GM19351 (cell line): ENCODE data around the gene SFT2D2.

ENCODE experiments used
- ATAC-seq: cut with Tn5 transposase; IDR thresholded peaks from one replicate; pipeline ENCODE4 v1.9.1; 2021; ENCODE audit warnings: mild to moderate bottlenecking, moderate library complexity; ENCODE audit not compliant: unreplicated experiment

Gene SFT2D2

GRCh38 chr1:168221275-168221674 lies 4.5 kb upstream of the SFT2D2 start:
- ATAC-seq: no peak

DNA sequence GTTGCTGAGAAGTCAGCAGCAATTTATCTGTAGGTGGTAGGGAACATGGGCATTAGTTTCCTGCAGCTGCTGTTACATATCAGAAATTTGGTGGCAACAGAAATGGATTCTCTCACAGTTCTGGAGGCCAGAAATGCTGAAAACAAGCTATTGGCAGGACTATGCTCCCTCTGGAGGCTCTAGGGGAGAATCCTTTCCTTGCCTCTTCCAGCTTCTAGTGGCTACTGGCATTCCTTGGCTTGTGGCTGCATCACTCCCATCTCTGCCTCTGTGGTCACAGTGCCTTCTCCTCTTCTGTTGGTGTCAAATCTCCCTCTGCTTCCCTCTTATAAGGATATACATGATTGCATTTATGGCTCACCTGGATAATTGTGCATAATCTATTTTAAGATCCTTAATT lies 2.5 kb upstream of the SFT2D2 start:
- ATAC-seq: no peak

DNA sequence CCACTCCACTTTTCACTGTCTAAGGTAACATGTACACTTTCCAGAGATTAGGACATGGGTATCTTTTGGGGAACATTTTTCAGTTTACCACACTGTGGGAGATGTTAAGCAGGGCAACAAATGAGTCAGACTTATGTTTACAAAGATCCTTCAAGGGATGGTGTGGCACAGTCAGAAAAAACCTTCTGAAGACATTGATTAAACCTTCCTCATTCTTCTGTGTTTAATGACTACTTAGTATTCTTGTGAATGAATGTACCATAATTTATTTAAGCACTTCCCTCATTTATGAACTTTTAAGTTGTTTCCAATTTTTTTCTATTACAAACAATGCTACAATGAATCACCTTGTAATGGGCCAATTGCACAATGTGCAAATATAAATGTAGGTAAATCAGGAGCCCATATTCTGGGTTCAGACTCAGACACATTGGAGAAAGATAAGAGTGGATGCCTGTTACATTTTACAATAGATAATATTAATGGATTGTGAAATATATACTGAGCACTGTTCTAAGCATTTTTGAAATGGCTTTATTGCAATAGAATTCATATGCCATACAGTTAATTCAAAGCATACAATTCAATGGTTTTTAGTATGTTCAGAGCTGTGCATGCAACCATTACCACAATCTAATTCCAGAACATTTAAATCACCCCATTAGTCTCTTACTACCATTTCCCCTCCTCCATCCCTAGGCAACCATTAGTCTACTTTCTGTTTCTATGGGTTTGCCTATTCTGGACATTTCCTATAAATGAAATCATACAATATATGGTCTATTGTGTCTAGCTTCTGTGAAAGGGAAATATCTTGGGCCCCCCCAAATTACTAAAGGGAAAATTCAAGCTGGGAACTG lies 1.9 kb upstream of the SFT2D2 start:
- ATAC-seq: no peak

DNA sequence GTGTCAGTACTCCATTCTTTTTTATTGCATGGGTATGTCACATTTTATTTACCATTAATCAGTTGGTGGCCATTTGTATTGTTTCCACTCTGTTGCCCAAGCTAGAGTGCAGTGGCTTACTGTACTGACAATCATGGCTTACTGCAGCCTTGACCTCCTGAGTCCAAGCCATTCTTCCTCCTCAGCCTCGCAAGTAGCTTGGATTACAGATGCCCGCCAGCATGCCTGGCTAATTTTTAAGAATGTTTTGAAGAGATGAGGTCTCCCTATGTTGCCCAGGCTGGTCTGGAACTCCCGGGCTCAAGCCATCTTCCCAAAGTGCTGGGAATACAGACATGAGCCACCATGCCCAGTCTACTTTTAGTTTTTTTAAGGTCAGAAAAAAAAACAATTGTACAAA lies 813 bp upstream of the SFT2D2 start:
- no peak for ATAC-seq

GRCh38 chr1:168227620-168228019 lies 1.8 kb downstream of the SFT2D2 start:
- ATAC-seq: peak; percentile 19

GRCh38 chr1:168229893-168230292 lies 4.1 kb downstream of the SFT2D2 start:
- ATAC-seq: no peak

- ATAC-seq: no peak
Measured at GRCh38 chr1:168230709-168231108, 4.9 kb downstream of the SFT2D2 start.

DNA sequence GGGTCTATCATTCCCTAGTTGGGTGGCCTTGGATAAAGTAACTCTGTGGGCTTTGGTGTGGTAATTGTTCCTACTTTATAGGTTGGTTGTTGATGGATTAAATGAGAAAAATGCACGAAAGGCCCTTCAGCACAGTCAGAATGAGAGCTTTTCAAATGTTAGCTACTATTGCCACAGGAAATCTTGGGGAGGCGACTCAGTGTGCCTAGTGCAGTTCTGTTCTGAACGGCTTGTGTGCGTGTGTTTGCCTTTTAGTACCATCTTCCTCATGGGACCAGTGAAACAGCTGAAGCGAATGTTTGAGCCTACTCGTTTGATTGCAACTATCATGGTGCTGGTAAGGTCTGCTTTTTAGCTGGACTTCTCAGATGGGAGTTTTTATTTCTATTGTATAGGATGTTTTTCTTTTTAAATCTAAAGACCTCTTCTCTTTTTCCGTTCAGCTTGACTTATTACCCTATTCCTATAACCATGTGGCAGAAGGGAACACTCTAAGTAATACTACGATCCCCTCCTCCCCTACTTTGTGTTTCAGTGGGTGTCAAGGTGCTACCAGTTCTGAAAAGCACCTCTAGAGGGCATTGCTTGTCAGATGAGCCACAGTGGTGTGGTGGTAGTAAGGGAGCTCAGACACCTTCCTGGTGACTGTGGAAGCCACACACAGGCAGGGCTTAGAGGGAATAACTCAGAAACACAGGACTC lies 9.2 kb downstream of the SFT2D2 start:
- peak; percentile 93 for ATAC-seq

- ATAC-seq: peak; percentile 26
Measured at GRCh38 chr1:168235548-168235885, 9.7 kb downstream of the SFT2D2 start.

DNA sequence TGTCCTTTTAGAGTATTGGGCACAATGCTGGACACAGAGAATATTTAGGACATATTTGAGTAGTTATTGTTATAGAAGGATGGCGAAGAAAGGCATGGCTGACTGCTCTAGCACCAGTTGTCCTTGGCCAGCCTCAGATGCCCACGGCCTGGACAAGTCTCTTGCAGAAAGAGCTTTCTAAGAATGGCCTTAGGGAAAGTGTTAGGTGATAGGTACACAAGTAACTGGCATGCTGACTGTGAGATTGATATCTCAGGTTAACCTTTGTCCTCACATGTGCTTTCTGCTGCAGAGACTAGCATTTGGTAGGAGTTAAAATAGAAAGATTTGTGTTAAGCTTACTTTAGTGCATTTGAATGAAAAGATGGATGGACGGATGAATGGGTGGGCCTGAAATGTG lies 10.1 kb downstream of the SFT2D2 start:
- ATAC-seq: no peak

DNA sequence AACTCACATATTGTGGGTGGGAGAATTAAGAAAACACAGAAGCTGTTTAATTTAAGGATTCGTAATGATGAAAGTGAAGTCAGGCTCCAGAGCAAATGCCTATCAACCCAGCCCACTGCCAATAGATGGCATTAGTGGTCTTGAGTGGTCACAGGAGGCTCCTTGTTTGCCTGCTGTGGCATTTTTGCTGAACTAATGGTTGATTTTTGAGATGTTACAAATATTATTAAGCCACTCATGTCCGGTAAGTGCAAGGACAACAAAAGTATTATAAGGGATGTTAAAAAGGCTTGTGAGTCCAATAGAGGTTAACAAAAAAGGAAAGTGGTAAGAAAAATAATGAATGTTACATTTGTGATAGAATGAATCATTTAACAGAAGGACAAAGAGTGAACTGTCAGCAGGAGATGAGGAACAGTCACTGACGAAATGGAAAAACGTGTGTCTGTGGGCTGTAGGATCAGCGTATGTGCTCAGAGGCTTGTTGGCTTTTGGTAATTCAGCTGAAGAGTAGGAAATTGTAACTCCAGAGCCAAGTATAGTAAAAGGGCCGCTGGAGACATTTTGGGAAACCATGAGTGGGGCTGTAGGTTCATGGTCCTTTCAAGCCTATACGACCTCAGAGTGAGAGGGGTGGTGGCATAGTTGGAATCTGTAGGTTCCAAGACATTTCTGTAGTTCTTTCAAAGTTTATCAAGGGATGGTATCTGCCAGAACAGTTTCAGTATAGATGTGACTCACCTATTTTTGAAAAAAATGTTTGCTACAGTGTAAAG lies 11.2 kb downstream of the SFT2D2 start:
- ATAC-seq: no peak

DNA sequence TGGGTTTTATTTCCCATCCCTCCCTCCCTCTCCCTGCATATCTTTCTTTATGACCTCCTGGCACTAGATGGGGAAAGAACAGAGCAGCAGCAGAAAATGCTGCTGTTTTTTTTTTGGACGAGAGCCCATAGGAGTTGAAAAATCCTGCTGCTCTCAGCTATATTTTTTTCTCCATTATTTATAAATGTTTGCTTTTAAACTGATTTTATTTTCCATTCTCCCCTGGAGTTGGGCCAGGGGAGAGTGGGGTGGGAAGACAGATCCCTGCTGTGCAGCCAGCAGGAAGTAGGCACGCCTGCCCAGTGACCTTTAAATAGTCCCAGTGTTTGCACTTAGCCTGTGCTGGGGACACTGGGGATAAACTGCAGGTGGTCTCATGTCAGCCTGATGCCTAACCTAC lies 17.4 kb downstream of the SFT2D2 start:
- ATAC-seq: no peak

- no peak for ATAC-seq
Measured at GRCh38 chr1:168243636-168244212, 17.9 kb downstream of the SFT2D2 start.

DNA sequence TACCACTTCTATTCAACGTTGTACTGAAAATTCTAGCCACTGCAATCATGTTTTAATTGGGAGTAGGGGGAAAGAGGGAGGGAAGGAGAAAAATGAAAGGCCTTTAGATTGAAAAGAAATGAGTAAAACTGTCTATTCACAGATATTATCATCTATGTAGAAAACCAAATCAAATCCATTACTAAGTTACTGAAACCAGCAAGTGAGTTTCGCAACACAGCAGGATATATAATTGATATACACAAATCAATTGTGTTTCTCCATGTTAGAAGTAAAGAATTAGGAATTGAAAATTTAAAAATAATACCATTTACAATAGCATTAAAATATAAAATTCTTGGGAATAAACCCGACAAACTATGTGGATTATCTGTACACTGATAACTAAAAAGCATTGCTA lies 19.2 kb downstream of the SFT2D2 start:
- no peak for ATAC-seq

DNA sequence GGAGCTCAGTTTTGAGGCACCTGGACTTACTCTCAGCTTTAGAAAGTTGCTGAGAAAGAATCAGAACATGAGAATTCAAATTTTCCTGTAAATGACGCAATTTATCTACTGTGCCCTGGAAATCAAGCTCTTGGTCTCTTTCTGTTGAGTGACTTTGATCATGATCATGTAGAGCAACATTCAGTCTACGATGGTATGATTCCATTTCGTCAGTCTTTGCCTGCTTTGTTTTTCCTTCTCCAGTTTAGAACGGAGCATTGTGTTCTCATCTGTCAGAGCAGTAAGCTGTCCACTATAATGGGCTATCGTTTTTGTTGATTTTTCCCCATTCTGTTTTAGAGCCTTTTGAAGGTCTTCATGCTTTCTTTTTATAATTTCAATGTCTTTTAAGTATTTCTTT lies 20.7 kb downstream of the SFT2D2 start:
- ATAC-seq: no peak

DNA sequence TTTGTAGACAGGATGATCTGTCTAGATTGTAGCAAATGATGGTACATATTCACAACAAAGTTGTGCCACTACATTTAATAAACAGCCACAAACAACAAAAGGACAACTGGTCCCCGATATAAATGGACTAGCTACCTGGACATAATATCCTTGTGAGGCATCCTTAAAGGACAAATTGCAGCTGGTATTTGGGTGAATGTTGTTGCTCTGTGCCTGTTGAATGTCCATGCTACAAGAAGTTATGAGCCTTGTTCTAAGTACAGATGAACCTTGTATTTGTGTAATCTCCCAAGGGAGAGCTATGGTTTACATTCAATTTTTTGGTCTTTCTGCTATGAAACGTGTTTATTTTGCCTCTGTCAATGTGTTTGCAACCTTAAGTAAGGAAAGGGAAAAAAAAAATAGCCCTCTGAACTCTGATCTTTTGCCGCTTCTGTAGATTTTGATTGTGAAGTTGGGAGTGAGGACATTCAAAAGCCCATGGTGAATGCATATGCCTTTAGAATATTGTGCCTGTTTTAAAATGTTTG lies 26.5 kb downstream of the SFT2D2 start:
- no peak for ATAC-seq

GRCh38 chr1:168256164-168256563 lies 30.4 kb downstream of the SFT2D2 start:
- ATAC-seq: no peak

GRCh38 chr1:168257397-168257796 lies 31.6 kb downstream of the SFT2D2 start:
- no peak for ATAC-seq

- ATAC-seq: no peak
Measured at GRCh38 chr1:168259567-168259966, 33.8 kb downstream of the SFT2D2 start.

GRCh38 chr1:168260393-168260792 lies 34.6 kb downstream of the SFT2D2 start:
- no peak for ATAC-seq

DNA sequence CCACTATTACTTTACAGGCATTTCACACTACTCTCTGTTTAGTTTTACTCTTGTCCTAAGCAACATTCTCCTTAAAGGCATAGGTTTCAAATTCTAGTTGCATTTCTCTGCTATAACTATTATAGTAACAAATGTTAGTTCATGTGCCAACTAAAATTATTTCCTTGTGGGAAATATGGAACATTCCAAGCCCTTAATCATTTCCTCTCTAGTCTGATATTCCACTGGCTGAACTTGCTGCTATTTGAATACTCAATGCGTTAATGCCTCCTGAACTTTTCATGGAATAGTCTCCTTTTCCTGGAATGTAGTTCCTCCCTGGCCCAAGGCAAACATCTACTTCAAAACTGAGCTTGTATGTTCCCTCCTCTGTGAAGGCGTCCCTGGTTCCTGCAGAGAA lies 35.6 kb downstream of the SFT2D2 start:
- no peak for ATAC-seq
